Myocyte (in vitro differentiated cells): ENCODE results near the gene PPP1CB. TPM values are rescaled to one million over a fixed set of nuclear protein-coding genes. Genes with fewer than 3 reads are reported as not detected.

ENCODE experiments used
- total RNA-seq: library from RNA; depleted of rRNA; stranded (reverse); fragments of >200 nt; gene quantifications from 2 replicates; pipeline ENCODE4 v1.2.3, GENCODE V29; 2014

PPP1CB gene
- total RNA-seq, 1 donor from 2014 or later, result 270 TPM

Other genes with a start within 250 kb of the PPP1CB start
- 1.3 TPM in 1 of 2 replicates, not detected in the other for gene SPDYA, start 59.0 kb downstream of the PPP1CB start, total RNA-seq
- 13.1 and 16.2 TPM in 2 replicates for gene TRMT61B, start 118.5 kb downstream of the PPP1CB start, total RNA-seq
- 45.1 and 53.1 TPM in 2 replicates for gene WDR43, start 142.8 kb downstream of the PPP1CB start, total RNA-seq
- 1.0 and 1.7 TPM in 2 replicates for gene TOGARAM2, start 229.5 kb downstream of the PPP1CB start, total RNA-seq